Fibroblast of lung (primary cell): ENCODE data around the gene CHST9. TPM values are rescaled to one million over a fixed set of nuclear protein-coding genes. Genes with fewer than 3 reads are reported as not detected.

Experiments used
- DNase-seq, 2 donors: peaks; one replicate each; pipeline versions ENCODE4 v3.0.0 to v3.0.0-alpha.2; 2010; ENCODE audit warnings: low read depth in 2 of 2
- H2AFZ ChIP-seq: 2 replicates; pipeline ENCODE4 v1.5.1; 2012; ENCODE audit warnings: low read length, control low read depth, inconsistent platforms
- H3K27ac ChIP-seq: 2 replicates; pipeline ENCODE4 v1.5.1; 2011; ENCODE audit warnings: low read length, control low read depth; ENCODE audit not compliant: insufficient read depth
- H3K27me3 ChIP-seq: 2 replicates; pipeline ENCODE4 v1.5.1; 2011; ENCODE audit warnings: mild to moderate bottlenecking, low read length; ENCODE audit not compliant: control insufficient read depth, insufficient read depth
- H3K36me3 ChIP-seq: 2 replicates; pipeline ENCODE4 v1.5.1; 2011; ENCODE audit warnings: low read length; ENCODE audit not compliant: control insufficient read depth, insufficient read depth
- H3K4me1 ChIP-seq: 2 replicates; pipeline ENCODE4 v1.5.1; 2011; ENCODE audit warnings: low read length; ENCODE audit not compliant: control insufficient read depth, insufficient read depth; ENCODE audit errors: extremely low read depth
- H3K4me2 ChIP-seq: 2 replicates; pipeline ENCODE4 v1.5.1; 2011; ENCODE audit warnings: low read length, control low read depth; ENCODE audit not compliant: insufficient read depth; ENCODE audit errors: extremely low read depth
- H3K4me3 ChIP-seq, 4 experiments: fragments of 200-600 bp in 1 of 4; sonication (generic) in 1 of 4; replicated peaks in 1 of 4; 2 replicates each; pipeline ENCODE4 v1.5.1; 2011 to 2016; ENCODE audit warnings: low read length in 4 of 4, low read depth in 3 of 4, mild to moderate bottlenecking in 3 of 4, control low read depth in 2 of 4, inconsistent platforms in 1 of 4, mixed read lengths in 1 of 4; ENCODE audit not compliant: insufficient read depth in 1 of 4; ENCODE audit errors: control extremely low read depth in 1 of 4
- H3K79me2 ChIP-seq: 2 replicates; pipeline ENCODE4 v1.5.1; 2012; ENCODE audit warnings: mild to moderate bottlenecking, low read length, inconsistent platforms; ENCODE audit not compliant: control insufficient read depth, insufficient read depth
- H3K9ac ChIP-seq: 2 replicates; pipeline ENCODE4 v1.5.1; 2011; ENCODE audit warnings: mild to moderate bottlenecking, low read length, control low read depth; ENCODE audit not compliant: insufficient read depth
- H3K9me3 ChIP-seq: 2 replicates; pipeline ENCODE4 v1.5.1; 2012; ENCODE audit warnings: low read depth, low read length; ENCODE audit not compliant: control insufficient read depth, insufficient read depth
- H4K20me1 ChIP-seq: 2 replicates; pipeline ENCODE4 v1.5.1; 2011; ENCODE audit warnings: low read length; ENCODE audit not compliant: control insufficient read depth, insufficient read depth; ENCODE audit errors: extremely low read depth
- CTCF ChIP-seq, 2 donors: IDR thresholded peaks in 1 of 2; conservative IDR thresholded peaks in 1 of 2; 1 replicate in 1 of 2; 2 replicates in 1 of 2; pipeline ENCODE4 v1.5.1; 2011 to 2012; ENCODE audit warnings: low read length in 2 of 2, control low read depth in 1 of 2, inconsistent platforms in 1 of 2, low read depth in 1 of 2, mild to moderate bottlenecking in 1 of 2
- EZH2 ChIP-seq: IDR thresholded peaks from 2 replicates; pipeline ENCODE4 v1.5.1; 2012; ENCODE audit warnings: low read length, control low read depth, mild to moderate bottlenecking; ENCODE audit errors: missing control alignments
- polyA plus RNA-seq, 2 donors: library from polyadenylated mRNA; depleted of rRNA in 1 of 2; stranded (reverse) in 1 of 2; unstranded in 1 of 2; fragments of >200 nt; gene quantifications; 2 replicates each; pipeline ENCODE4 v1.2.1, GENCODE V29; 2011 to 2012; ENCODE audit warnings: missing spikeins in 1 of 2
- total RNA-seq: library from RNA; depleted of rRNA; stranded (reverse); fragments of >200 nt; gene quantifications from 2 replicates; pipeline ENCODE4 v1.2.1, GENCODE V29; 2014

CHST9 gene
- total and polyA plus RNA-seq, 2 donors (not counting 1 experiment from before 2014, with no cell fraction given): not detected

GRCh38 chr18:26893996-26894395 lies 291.1 kb downstream of the CHST9 start:
- Histone ChIP-seq H3K27me3 (no peaks in the 10 kb centered on the region), H3K4me2 (no peak overlapping the region), H4K20me1 (no peaks in the 10 kb centered on the region), H3K4me3 (no peak overlapping the region), H3K79me2 (no peaks in the 10 kb centered on the region), H2AFZ (no peak overlapping the region), H3K36me3 (no peaks in the 10 kb centered on the region), H3K9ac (no peak overlapping the region), H3K27ac (no peak overlapping the region), H3K9me3 (no peaks in the 10 kb centered on the region), H3K4me1 (no peaks in the 10 kb centered on the region)
- DNase-seq: no peak
- no peak for TF ChIP-seq EZH2
- TF ChIP-seq CTCF (conservative IDR thresholded peaks at IDR 0.05 in 1 of 2, IDR thresholded peaks at IDR 0.05 in 1 of 2; ENCODE audit: low read depth in 1 of 2, low read length in 2 of 2): no peak

- no peak overlapping the region for H3K4me2 ChIP-seq
- no peaks in the 10 kb centered on the region for H3K27me3 ChIP-seq
- no peaks in the 10 kb centered on the region for H3K9me3 ChIP-seq
- no peak overlapping the region for H3K9ac ChIP-seq
- TF ChIP-seq CTCF (conservative IDR thresholded peaks at IDR 0.05 in 1 of 2, IDR thresholded peaks at IDR 0.05 in 1 of 2; ENCODE audit: low read depth in 1 of 2, low read length in 2 of 2): no peak
- no peak for TF ChIP-seq EZH2
- H3K4me3 ChIP-seq: no peak overlapping the region
- H3K4me1 ChIP-seq: no peaks in the 10 kb centered on the region
- H3K79me2 ChIP-seq: no peaks in the 10 kb centered on the region
- no peak overlapping the region for H2AFZ ChIP-seq
- no peaks in the 10 kb centered on the region for H3K36me3 ChIP-seq
- H4K20me1 ChIP-seq: no peaks in the 10 kb centered on the region
- no peak for DNase-seq
- H3K27ac ChIP-seq: no peak overlapping the region
Measured at GRCh38 chr18:26888259-26888658, 296.8 kb downstream of the CHST9 start.

- Histone ChIP-seq H3K9me3 (no peaks in the 10 kb centered on the region), H3K4me3 (no peak overlapping the region), H3K27me3 (no peaks in the 10 kb centered on the region), H4K20me1 (no peaks in the 10 kb centered on the region), H3K4me2 (no peak overlapping the region), H3K9ac (no peak overlapping the region), H2AFZ (no peak overlapping the region), H3K79me2 (no peaks in the 10 kb centered on the region), H3K4me1 (no peaks in the 10 kb centered on the region), H3K36me3 (no peaks in the 10 kb centered on the region), H3K27ac (no peak overlapping the region)
- TF ChIP-seq EZH2 (no peak), CTCF (conservative IDR thresholded peaks at IDR 0.05 in 1 of 2, IDR thresholded peaks at IDR 0.05 in 1 of 2; ENCODE audit: low read depth in 1 of 2, low read length in 2 of 2) (no peak)
- DNase-seq: no peak
Measured at GRCh38 chr18:26875040-26875654, 310.0 kb downstream of the CHST9 start.
